Endothelial cell of umbilical vein (primary cell): ENCODE results near the gene CD72. TPM values are rescaled to one million over a fixed set of nuclear protein-coding genes. Genes with fewer than 3 reads are reported as not detected.

ENCODE experiments used
- BruUV-seq: library from RNA; stranded (reverse); fragments of 400-500 nt; replicated peaks from 2 replicates; lab custom pipeline; 2021; lab: Mats Ljungman, UMichigan
- CTCF ChIA-PET: fragments of 300-600, 350-600 bp; sonication (Branson Sonifier 250); formaldehyde crosslinking; loops from one replicate; lab custom pipeline; 2021; ENCODE audit warnings: antibody characterized with exemption, inconsistent platforms; lab: Charles Lee
- POLR2A ChIA-PET: fragments of 300-600, 350-600 bp; sonication (Branson Sonifier 250); formaldehyde crosslinking; loops from one replicate; lab custom pipeline; 2021; ENCODE audit warnings: antibody characterized with exemption, inconsistent platforms; lab: Charles Lee
- DNase-seq: peaks from one replicate; pipeline ENCODE4 v3.0.0-alpha.2; 2011; ENCODE audit warnings: low read depth, low spot score
- FAIRE-seq: peaks from 2 replicates; lab custom pipeline; 2011; peaks lifted over from hg19 to GRCh38; lab: Jason Lieb, UNC
- H2AFZ ChIP-seq: 2 replicates; pipeline ENCODE4 v1.6.0; 2012; ENCODE audit warnings: low read depth, low read length, control low read depth, inconsistent platforms
- H3K27ac ChIP-seq: 2 replicates; pipeline ENCODE4 v1.5.1; 2011; ENCODE audit warnings: low read depth, mild to moderate bottlenecking, control low read depth, low read length, moderate library complexity; ENCODE audit not compliant: insufficient read depth
- H3K27me3 ChIP-seq, 2 experiments: 2 replicates each; pipeline versions ENCODE4 v1.6.0 to v1.6.1; 2011; ENCODE audit warnings: low read length in 2 of 2, mixed read lengths in 1 of 2; ENCODE audit not compliant: control insufficient read depth in 2 of 2, insufficient read depth in 2 of 2
- H3K36me3 ChIP-seq, 2 experiments: 2 replicates in 1 of 2; 3 replicates in 1 of 2; pipeline ENCODE4 v1.5.1; 2011; ENCODE audit warnings: low read length in 2 of 2, mild to moderate bottlenecking in 1 of 2, moderate library complexity in 1 of 2; ENCODE audit not compliant: control insufficient read depth in 2 of 2, insufficient read depth in 2 of 2; ENCODE audit errors: extremely low read depth in 1 of 2
- H3K4me1 ChIP-seq: 3 replicates; pipeline ENCODE4 v1.5.1; 2011; ENCODE audit warnings: mild to moderate bottlenecking, low read length; ENCODE audit not compliant: control insufficient read depth, insufficient read depth; ENCODE audit errors: extremely low read depth
- H3K4me2 ChIP-seq: 2 replicates; pipeline ENCODE4 v1.6.1; 2011; ENCODE audit warnings: low read length, control low read depth, mixed read lengths; ENCODE audit not compliant: insufficient read depth
- H3K4me3 ChIP-seq, 3 experiments: fragments of 200-600 bp in 1 of 3; sonication (generic), shearing (Covaris generic) in 1 of 3; replicated peaks in 1 of 3; 2 replicates each; pipeline ENCODE4 v1.5.1; 2011 to 2016; ENCODE audit warnings: control low read depth in 3 of 3, low read length in 3 of 3, mild to moderate bottlenecking in 2 of 3, inconsistent platforms in 1 of 3, low read depth in 1 of 3, moderate library complexity in 1 of 3; ENCODE audit not compliant: insufficient read depth in 1 of 3
- H3K79me2 ChIP-seq: 2 replicates; pipeline ENCODE4 v1.6.0; 2012; ENCODE audit warnings: low read length, inconsistent platforms; ENCODE audit not compliant: control insufficient read depth, insufficient read depth
- H3K9ac ChIP-seq: replicated peaks from 2 replicates; pipeline ENCODE3; 2011; ENCODE audit warnings: low read length, control low read depth; ENCODE audit not compliant: insufficient read depth; ENCODE audit errors: extremely low read depth
- H3K9me1 ChIP-seq: replicated peaks from 3 replicates; pipeline ENCODE4 v1.6.0; 2011; ENCODE audit warnings: mild to moderate bottlenecking, low read length; ENCODE audit not compliant: control insufficient read depth, insufficient read depth; ENCODE audit errors: extremely low read depth
- H3K9me3 ChIP-seq: replicated peaks from 2 replicates; pipeline ENCODE4 v1.5.1; 2012; ENCODE audit warnings: low read length, inconsistent platforms; ENCODE audit not compliant: control insufficient read depth, insufficient read depth
- H4K20me1 ChIP-seq: replicated peaks from 2 replicates; pipeline ENCODE3; 2011; ENCODE audit warnings: mild to moderate bottlenecking, low read length; ENCODE audit not compliant: control insufficient read depth, insufficient read depth; ENCODE audit errors: extremely low read depth
- CTCF ChIP-seq, 2 donors: IDR thresholded peaks; 1 replicate in 1 of 2; 2 replicates in 1 of 2; pipeline ENCODE4 v1.5.1; 2011; ENCODE audit warnings: low read length in 2 of 2, mild to moderate bottlenecking in 2 of 2, moderate library complexity in 2 of 2, control low read depth in 1 of 2, inconsistent platforms in 1 of 2, low read depth in 1 of 2; ENCODE audit not compliant: insufficient read depth in 1 of 2; ENCODE audit errors: extremely low read depth in 1 of 2
- EZH2 ChIP-seq: IDR thresholded peaks from 2 replicates; pipeline ENCODE4 v1.6.1; 2012; ENCODE audit warnings: borderline replicate concordance, low read depth, mild to moderate bottlenecking, moderate library complexity, low read length, inconsistent platforms; ENCODE audit not compliant: severe bottlenecking
- GATA2 ChIP-seq: IDR thresholded peaks from 2 replicates; pipeline ENCODE4 v1.7.0; 2011; ENCODE audit warnings: low read depth, mild to moderate bottlenecking, moderate library complexity, mixed read lengths, low read length; ENCODE audit not compliant: insufficient read length, insufficient read depth
- MAX ChIP-seq: IDR thresholded peaks from 2 replicates; pipeline ENCODE4 v1.6.1; 2011; ENCODE audit not compliant: insufficient read depth, insufficient read length
- POLR2A ChIP-seq: IDR thresholded peaks from 2 replicates; pipeline ENCODE4 v1.6.1; 2012; ENCODE audit warnings: low read depth, mild to moderate bottlenecking, control low read depth, low read length
- POLR2AphosphoS5 ChIP-seq: IDR thresholded peaks from 2 replicates; pipeline ENCODE4 v1.6.1; 2012; ENCODE audit warnings: low read depth, mild to moderate bottlenecking, control low read depth, low read length, moderate library complexity; ENCODE audit not compliant: insufficient read depth
- dilution Hi-C: fragments of 300-500 bp; cut with MboI; formaldehyde crosslinking; loops from one replicate; pipeline ENCODE4 v1.15.0; 2019; ENCODE audit warnings: low sequenced_read_pairs; ENCODE audit not compliant: extremely low pct_ligation_motif_present
- intact Hi-C: fragments of 100-400 bp; cut with micrococcal nuclease; formaldehyde crosslinking; loops from one replicate; pipeline ENCODE4 v1.10.0; 2022
- polyA plus RNA-seq, 4 experiments: library from polyadenylated mRNA; depleted of rRNA in 3 of 4; stranded (reverse) in 3 of 4; unstranded in 1 of 4; fragments of >200 nt; gene quantifications; 2 replicates each; pipeline versions ENCODE4 v1.2.1 to v1.2.3, GENCODE V29; 2011 to 2012; ENCODE audit warnings: missing spikeins in 1 of 4
- total RNA-seq: library from RNA; stranded (reverse); gene quantifications from 2 replicates; pipeline ENCODE4 v1.2.3, GENCODE V29; 2021

Gene CD72
- total and polyA plus RNA-seq, 2 donors (not counting 3 experiments of a cell fraction or from before 2014, with no cell fraction given) = 0.39 TPM; not detected in 1

GRCh38 chr9:35664531-35665470 is 46.6 kb upstream of the CD72 start, which contains the start of gene ARHGEF39:
TSS of gene ARHGEF39 (minus strand) at chr9:35665195. CDS start at chr9:35665169, 26 bp downstream.
- BruUV-seq = TSS peak; percentile 25
- Histone ChIP-seq H2AFZ (peak within 1 kb of the TSS; percentile 86), H3K9me3 (no peaks in the 10 kb centered on the region), H3K27me3 (no peaks in the 10 kb centered on the region), H3K4me3 (peak within 1 kb of the TSS; percentile 31 to 67 (median 43)), H3K9ac (peak within 1 kb of the TSS; percentile 24), H3K4me2 (peak within 1 kb of the TSS; percentile 84), H3K4me1 (peaks cover 18% of the 10 kb centered on the region), H3K9me1 (no peaks in the 10 kb centered on the region), H3K27ac (no peak within 1 kb of the TSS), H3K36me3 (peaks cover 0 to 8% of the 10 kb centered on the region in 2 experiments), H3K79me2 (no peaks in the 10 kb centered on the region), H4K20me1 (no peaks in the 10 kb centered on the region)
- CTCF ChIA-PET = interaction anchor here (1.1 to 10.0 kb wide), 6 partner anchors 10 to 66 kb away, joined by 3 to 227 read pairs (median 6); partner anchors contain the start of gene TPM2
- DNase-seq (peak; percentile 81), FAIRE-seq (peak; percentile 94)
- intact Hi-C loops (no loop called here), dilution Hi-C loops (no loop called here)
- TF ChIP-seq POLR2A (peak; percentile 24), POLR2AphosphoS5 (peak; percentile 79), CTCF (IDR thresholded peaks at IDR 0.05; ENCODE audit: extremely low read depth in 1 of 2, insufficient read depth in 1 of 2, low read depth in 1 of 2, low read length in 2 of 2) (peak; percentile 21 to 40), MAX (peak; percentile 42), GATA2 (no peak), EZH2 (no peak)
- POLR2A ChIA-PET = interaction anchor here (1.1 to 1.5 kb wide), 2 partner anchors 25 to 26 kb away, joined by 3 to 5 read pairs; partner anchors contain the start of gene TPM2
